Endothelial cell of umbilical vein (primary cell): ENCODE measurements around the gene CINP. TPM values are rescaled to one million over a fixed set of nuclear protein-coding genes. Genes with fewer than 3 reads are reported as not detected.
"Not testable (repeated sequence)": the region's sequence is repeated elsewhere in the genome, so short reads cannot be mapped to it uniquely, and the experiment has no call there.

Source experiments
- BruUV-seq: library from RNA; stranded (reverse); fragments of 400-500 nt; replicated peaks from 2 replicates; lab custom pipeline; 2021; lab: Mats Ljungman, UMichigan
- CTCF ChIA-PET: fragments of 300-600, 350-600 bp; sonication (Branson Sonifier 250); formaldehyde crosslinking; loops from one replicate; lab custom pipeline; 2021; ENCODE audit warnings: antibody characterized with exemption, inconsistent platforms; lab: Charles Lee
- POLR2A ChIA-PET: fragments of 300-600, 350-600 bp; sonication (Branson Sonifier 250); formaldehyde crosslinking; loops from one replicate; lab custom pipeline; 2021; ENCODE audit warnings: antibody characterized with exemption, inconsistent platforms; lab: Charles Lee
- DNase-seq: peaks from one replicate; pipeline ENCODE4 v3.0.0-alpha.2; 2011; ENCODE audit warnings: low read depth, low spot score
- FAIRE-seq: peaks from 2 replicates; lab custom pipeline; 2011; peaks lifted over from hg19 to GRCh38; lab: Jason Lieb, UNC
- H2AFZ ChIP-seq: 2 replicates; pipeline ENCODE4 v1.6.0; 2012; ENCODE audit warnings: low read depth, low read length, control low read depth, inconsistent platforms
- H3K27ac ChIP-seq: 2 replicates; pipeline ENCODE4 v1.5.1; 2011; ENCODE audit warnings: low read depth, mild to moderate bottlenecking, control low read depth, low read length, moderate library complexity; ENCODE audit not compliant: insufficient read depth
- H3K27me3 ChIP-seq, 2 experiments: 2 replicates each; pipeline versions ENCODE4 v1.6.0 to v1.6.1; 2011; ENCODE audit warnings: low read length in 2 of 2, mixed read lengths in 1 of 2; ENCODE audit not compliant: control insufficient read depth in 2 of 2, insufficient read depth in 2 of 2
- H3K36me3 ChIP-seq, 2 experiments: 2 replicates in 1 of 2; 3 replicates in 1 of 2; pipeline ENCODE4 v1.5.1; 2011; ENCODE audit warnings: low read length in 2 of 2, mild to moderate bottlenecking in 1 of 2, moderate library complexity in 1 of 2; ENCODE audit not compliant: control insufficient read depth in 2 of 2, insufficient read depth in 2 of 2; ENCODE audit errors: extremely low read depth in 1 of 2
- H3K4me1 ChIP-seq: 3 replicates; pipeline ENCODE4 v1.5.1; 2011; ENCODE audit warnings: mild to moderate bottlenecking, low read length; ENCODE audit not compliant: control insufficient read depth, insufficient read depth; ENCODE audit errors: extremely low read depth
- H3K4me2 ChIP-seq: 2 replicates; pipeline ENCODE4 v1.6.1; 2011; ENCODE audit warnings: low read length, control low read depth, mixed read lengths; ENCODE audit not compliant: insufficient read depth
- H3K4me3 ChIP-seq, 3 experiments: fragments of 200-600 bp in 1 of 3; sonication (generic), shearing (Covaris generic) in 1 of 3; replicated peaks in 1 of 3; 2 replicates each; pipeline ENCODE4 v1.5.1; 2011 to 2016; ENCODE audit warnings: control low read depth in 3 of 3, low read length in 3 of 3, mild to moderate bottlenecking in 2 of 3, inconsistent platforms in 1 of 3, low read depth in 1 of 3, moderate library complexity in 1 of 3; ENCODE audit not compliant: insufficient read depth in 1 of 3
- H3K79me2 ChIP-seq: 2 replicates; pipeline ENCODE4 v1.6.0; 2012; ENCODE audit warnings: low read length, inconsistent platforms; ENCODE audit not compliant: control insufficient read depth, insufficient read depth
- H3K9ac ChIP-seq: replicated peaks from 2 replicates; pipeline ENCODE3; 2011; ENCODE audit warnings: low read length, control low read depth; ENCODE audit not compliant: insufficient read depth; ENCODE audit errors: extremely low read depth
- H3K9me1 ChIP-seq: replicated peaks from 3 replicates; pipeline ENCODE4 v1.6.0; 2011; ENCODE audit warnings: mild to moderate bottlenecking, low read length; ENCODE audit not compliant: control insufficient read depth, insufficient read depth; ENCODE audit errors: extremely low read depth
- H3K9me3 ChIP-seq: replicated peaks from 2 replicates; pipeline ENCODE4 v1.5.1; 2012; ENCODE audit warnings: low read length, inconsistent platforms; ENCODE audit not compliant: control insufficient read depth, insufficient read depth
- H4K20me1 ChIP-seq: replicated peaks from 2 replicates; pipeline ENCODE3; 2011; ENCODE audit warnings: mild to moderate bottlenecking, low read length; ENCODE audit not compliant: control insufficient read depth, insufficient read depth; ENCODE audit errors: extremely low read depth
- CTCF ChIP-seq, 2 donors: IDR thresholded peaks; 1 replicate in 1 of 2; 2 replicates in 1 of 2; pipeline ENCODE4 v1.5.1; 2011; ENCODE audit warnings: low read length in 2 of 2, mild to moderate bottlenecking in 2 of 2, moderate library complexity in 2 of 2, control low read depth in 1 of 2, inconsistent platforms in 1 of 2, low read depth in 1 of 2; ENCODE audit not compliant: insufficient read depth in 1 of 2; ENCODE audit errors: extremely low read depth in 1 of 2
- EZH2 ChIP-seq: IDR thresholded peaks from 2 replicates; pipeline ENCODE4 v1.6.1; 2012; ENCODE audit warnings: borderline replicate concordance, low read depth, mild to moderate bottlenecking, moderate library complexity, low read length, inconsistent platforms; ENCODE audit not compliant: severe bottlenecking
- FOS ChIP-seq: IDR thresholded peaks from 2 replicates; pipeline ENCODE4 v1.6.1; 2011; ENCODE audit warnings: mild to moderate bottlenecking, low read length, moderate library complexity, borderline replicate concordance; ENCODE audit not compliant: insufficient read depth
- GATA2 ChIP-seq: IDR thresholded peaks from 2 replicates; pipeline ENCODE4 v1.7.0; 2011; ENCODE audit warnings: low read depth, mild to moderate bottlenecking, moderate library complexity, mixed read lengths, low read length; ENCODE audit not compliant: insufficient read length, insufficient read depth
- JUN ChIP-seq: IDR thresholded peaks from 2 replicates; pipeline ENCODE4 v1.6.1; 2011; ENCODE audit warnings: borderline replicate concordance, low read depth; ENCODE audit not compliant: insufficient read length, insufficient read depth
- MYC ChIP-seq: IDR thresholded peaks from one replicate; pipeline ENCODE4 v1.6.1; 2011; ENCODE audit warnings: mild to moderate bottlenecking, low read depth, low read length
- POLR2A ChIP-seq: IDR thresholded peaks from 2 replicates; pipeline ENCODE4 v1.6.1; 2012; ENCODE audit warnings: low read depth, mild to moderate bottlenecking, control low read depth, low read length
- POLR2AphosphoS5 ChIP-seq: IDR thresholded peaks from 2 replicates; pipeline ENCODE4 v1.6.1; 2012; ENCODE audit warnings: low read depth, mild to moderate bottlenecking, control low read depth, low read length, moderate library complexity; ENCODE audit not compliant: insufficient read depth
- dilution Hi-C: fragments of 300-500 bp; cut with MboI; formaldehyde crosslinking; loops from one replicate; pipeline ENCODE4 v1.15.0; 2019; ENCODE audit warnings: low sequenced_read_pairs; ENCODE audit not compliant: extremely low pct_ligation_motif_present
- intact Hi-C: fragments of 100-400 bp; cut with micrococcal nuclease; formaldehyde crosslinking; loops from one replicate; pipeline ENCODE4 v1.10.0; 2022
- polyA plus RNA-seq, 4 experiments: library from polyadenylated mRNA; depleted of rRNA in 3 of 4; stranded (reverse) in 3 of 4; unstranded in 1 of 4; fragments of >200 nt; gene quantifications; 2 replicates each; pipeline versions ENCODE4 v1.2.1 to v1.2.3, GENCODE V29; 2011 to 2012; ENCODE audit warnings: missing spikeins in 1 of 4
- total RNA-seq: library from RNA; stranded (reverse); gene quantifications from 2 replicates; pipeline ENCODE4 v1.2.3, GENCODE V29; 2021
- TF ChIP-seq, protein P1 (sequence below): IDR thresholded peaks from 2 replicates; pipeline ENCODE4 v1.6.1; 2011; ENCODE audit not compliant: insufficient read depth, insufficient read length

CINP gene
- total and polyA plus RNA-seq, 2 donors (not counting 3 experiments of a cell fraction or from before 2014, with no cell fraction given), result 44.0 to 79.1 TPM

- intact Hi-C loops, result no loop called here
- FAIRE-seq (no peak), DNase-seq (no peak)
- Histone ChIP-seq H3K9ac (no peak overlapping the region), H3K4me1 (no peaks in the 10 kb centered on the region), H3K9me3 (no peaks in the 10 kb centered on the region), H3K27me3 (no peaks in the 10 kb centered on the region), H4K20me1 (no peaks in the 10 kb centered on the region), H3K4me3 (no peak overlapping the region), H3K36me3 (peaks cover 0 to 5% of the 10 kb centered on the region in 2 experiments), H3K9me1 (no peaks in the 10 kb centered on the region), H3K4me2 (no peak overlapping the region), H2AFZ (no peak overlapping the region), H3K79me2 (no peaks in the 10 kb centered on the region), H3K27ac (no peak overlapping the region)
- no peak for TF ChIP-seq POLR2A
- TF ChIP-seq EZH2, result no peak
- no TSS peak for BruUV-seq
- ChIA-PET POLR2A (no interaction called here), CTCF (interaction anchor here (0.6 to 1.3 kb wide), 2 partner anchors 16 to 228 kb away, joined by 3 to 4 read pairs; no protein-coding TSS in a partner anchor)
- dilution Hi-C loops, result no loop called here
Observed at GRCh38 chr14:102333390-102333789, 29.3 kb downstream of the CINP start.

DNA sequence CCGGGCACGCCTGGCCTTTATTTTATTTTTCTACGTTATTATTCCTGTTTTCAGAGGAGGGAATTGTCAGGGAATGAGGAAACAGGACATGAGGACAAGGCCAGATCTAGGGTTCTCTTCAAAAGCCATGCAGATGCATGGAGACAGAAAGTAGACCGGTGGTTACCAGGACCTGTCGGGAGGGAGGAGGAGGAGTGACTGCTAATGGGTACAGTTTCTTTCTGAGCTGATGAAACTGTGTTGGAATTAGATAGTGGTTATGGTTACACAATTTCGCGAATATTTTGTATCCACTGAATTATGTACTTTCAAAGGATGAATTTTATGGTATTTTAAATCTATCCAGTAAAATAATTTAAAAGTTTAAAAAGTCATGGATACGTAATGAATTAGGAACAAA lies 31.9 kb downstream of the CINP start:
- H3K27me3 ChIP-seq, result no peaks in the 10 kb centered on the region
- no peaks in the 10 kb centered on the region for H3K79me2 ChIP-seq
- H3K4me3 ChIP-seq, result no peak overlapping the region
- TF ChIP-seq CTCF (IDR thresholded peaks at IDR 0.05; ENCODE audit: extremely low read depth in 1 of 2, insufficient read depth in 1 of 2, low read depth in 1 of 2, low read length in 2 of 2) (no peak), POLR2AphosphoS5 (no peak), GATA2 (no peak), POLR2A (no peak), JUN (no peak), EZH2 (no peak), FOS (no peak), MYC (no peak)
- TF ChIP-seq, protein P1, sequence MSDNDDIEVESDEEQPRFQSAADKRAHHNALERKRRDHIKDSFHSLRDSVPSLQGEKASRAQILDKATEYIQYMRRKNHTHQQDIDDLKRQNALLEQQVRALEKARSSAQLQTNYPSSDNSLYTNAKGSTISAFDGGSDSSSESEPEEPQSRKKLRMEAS, result no peak
- H3K4me2 ChIP-seq, result no peak overlapping the region
- H4K20me1 ChIP-seq, result no peaks in the 10 kb centered on the region
- BruUV-seq, result no TSS peak
- H3K9me1 ChIP-seq, result no peaks in the 10 kb centered on the region
- DNase-seq (no peak), FAIRE-seq (no peak)
- H3K9ac ChIP-seq, result no peak overlapping the region
- H3K36me3 ChIP-seq, result peaks cover 0 to 8% of the 10 kb centered on the region in 2 experiments
- H2AFZ ChIP-seq, result no peak overlapping the region
- CTCF ChIA-PET, result no interaction called here
- H3K27ac ChIP-seq, result no peak overlapping the region
- no peaks in the 10 kb centered on the region for H3K9me3 ChIP-seq
- dilution Hi-C loops (no loop called here), intact Hi-C loops (no loop called here)
- H3K4me1 ChIP-seq, result no peaks in the 10 kb centered on the region
- POLR2A ChIA-PET, result no interaction called here

DNA sequence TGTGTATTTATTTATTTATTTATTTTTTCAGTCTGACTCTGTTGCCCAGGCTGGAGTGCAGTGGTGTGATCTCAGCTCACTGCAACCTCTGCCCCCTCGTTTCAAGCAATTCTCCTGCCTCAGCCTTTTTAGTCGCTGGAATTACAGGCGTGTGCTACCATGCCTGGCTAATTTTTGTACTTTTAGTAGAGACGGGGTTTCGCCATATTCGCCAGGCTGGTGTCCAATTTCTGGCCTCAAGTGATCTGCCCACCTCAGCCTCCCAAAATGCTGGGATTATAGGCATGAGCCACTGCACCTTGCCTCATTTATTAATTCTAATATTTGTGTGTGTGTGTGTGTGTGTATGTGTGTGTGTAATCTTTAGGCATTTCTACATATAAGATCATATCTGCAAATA lies 33.3 kb downstream of the CINP start:
- H3K4me2 ChIP-seq, FAIRE-seq, H2AFZ ChIP-seq, H3K9ac ChIP-seq, H3K9me3 ChIP-seq, H3K27ac ChIP-seq, H4K20me1 ChIP-seq, BruUV-seq, POLR2A ChIA-PET, H3K4me3 ChIP-seq, H3K9me1 ChIP-seq, CTCF ChIA-PET, H3K36me3 ChIP-seq, H3K4me1 ChIP-seq, H3K27me3 ChIP-seq, intact Hi-C loops, DNase-seq, dilution Hi-C loops, H3K79me2 ChIP-seq: not testable (repeated sequence)
